Measurements from ENCODE around the gene ROR1. TPM values are rescaled to one million over a fixed set of nuclear protein-coding genes. Genes with fewer than 3 reads are reported as not detected.

Gene ROR1
- total and polyA plus RNA-seq, 2 donors (not counting 1 experiment from before 2014, with no cell fraction given): 0.46 to 16.0 TPM

DNA sequence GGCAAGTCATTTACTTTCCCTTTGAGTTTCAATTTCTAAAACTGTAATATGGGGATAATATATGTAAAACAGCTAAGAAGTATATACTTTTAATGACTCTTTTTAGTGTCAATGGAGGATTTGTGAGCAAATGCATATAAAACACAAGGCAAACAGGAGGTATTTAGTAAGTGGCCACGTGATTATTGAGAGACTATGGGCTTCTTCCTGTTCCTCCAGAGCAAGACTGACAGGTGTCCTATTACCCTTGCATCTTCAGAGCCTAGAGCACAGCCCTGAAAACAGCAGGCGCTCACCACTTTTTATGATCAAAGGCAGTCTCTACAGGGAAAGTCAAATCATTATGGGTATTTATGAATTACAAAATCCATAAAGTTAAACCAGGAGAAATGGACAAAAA is 941 bp upstream of the ROR1 start:
- Histone ChIP-seq H3K9ac (ENCODE audit: low read length) (no peak overlapping the region), H3K79me2 (ENCODE audit: control insufficient read depth, insufficient read depth, low read length) (no peaks in the 10 kb centered on the region), H3K4me2 (replicated peaks; ENCODE audit: low read depth, low read length, poor library complexity, severe bottlenecking) (no peak overlapping the region), H3K4me1 (ENCODE audit: control insufficient read depth in 2 of 2, insufficient read depth in 2 of 2, low read length in 2 of 2) (peaks cover 12 to 21% of the 10 kb centered on the region in 2 donors), H3K4me3 (ENCODE audit: control extremely low read depth in 1 of 5, extremely low read depth in 1 of 5, insufficient read depth in 1 of 5, low read depth in 2 of 5, low read length in 4 of 5) (no peak overlapping the region), H4K20me1 (ENCODE audit: control insufficient read depth, insufficient read depth, low read length, poor library complexity, severe bottlenecking) (no peaks in the 10 kb centered on the region), H2AFZ (ENCODE audit: insufficient read depth, low read depth, low read length, poor library complexity, severe bottlenecking) (no peak overlapping the region), H3K27ac (ENCODE audit: low read length in 2 of 2) (no peak overlapping the region), H3K36me3 (replicated peaks in 1 of 2; ENCODE audit: control extremely low read depth in 1 of 2, control insufficient read depth in 1 of 2, extremely low read depth in 1 of 2, insufficient read depth in 2 of 2, low read length in 1 of 2) (no peaks in the 10 kb centered on the region), H3K9me3 (ENCODE audit: control extremely low read depth in 1 of 3, control insufficient read depth in 2 of 3, insufficient read depth in 1 of 3, low read length in 2 of 3) (no peaks in the 10 kb centered on the region), H3K27me3 (replicated peaks in 1 of 4; ENCODE audit: control extremely low read depth in 1 of 4, control insufficient read depth in 3 of 4, insufficient read depth in 4 of 4, low read length in 3 of 4) (peaks cover 0 to 31% (median 25%) of the 10 kb centered on the region in 4 experiments)
- no peaks in the 10 kb centered on the region for H3K9me3 Mint-ChIP-seq (ENCODE audit: insufficient read depth)
- TF ChIP-seq, protein P1, sequence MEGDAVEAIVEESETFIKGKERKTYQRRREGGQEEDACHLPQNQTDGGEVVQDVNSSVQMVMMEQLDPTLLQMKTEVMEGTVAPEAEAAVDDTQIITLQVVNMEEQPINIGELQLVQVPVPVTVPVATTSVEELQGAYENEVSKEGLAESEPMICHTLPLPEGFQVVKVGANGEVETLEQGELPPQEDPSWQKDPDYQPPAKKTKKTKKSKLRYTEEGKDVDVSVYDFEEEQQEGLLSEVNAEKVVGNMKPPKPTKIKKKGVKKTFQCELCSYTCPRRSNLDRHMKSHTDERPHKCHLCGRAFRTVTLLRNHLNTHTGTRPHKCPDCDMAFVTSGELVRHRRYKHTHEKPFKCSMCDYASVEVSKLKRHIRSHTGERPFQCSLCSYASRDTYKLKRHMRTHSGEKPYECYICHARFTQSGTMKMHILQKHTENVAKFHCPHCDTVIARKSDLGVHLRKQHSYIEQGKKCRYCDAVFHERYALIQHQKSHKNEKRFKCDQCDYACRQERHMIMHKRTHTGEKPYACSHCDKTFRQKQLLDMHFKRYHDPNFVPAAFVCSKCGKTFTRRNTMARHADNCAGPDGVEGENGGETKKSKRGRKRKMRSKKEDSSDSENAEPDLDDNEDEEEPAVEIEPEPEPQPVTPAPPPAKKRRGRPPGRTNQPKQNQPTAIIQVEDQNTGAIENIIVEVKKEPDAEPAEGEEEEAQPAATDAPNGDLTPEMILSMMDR (IDR thresholded peaks at IDR 0.05): no peak
- TF ChIP-seq EZH2 (IDR thresholded peaks at IDR 0.05; ENCODE audit: borderline replicate concordance, insufficient read depth, low read depth, low read length, poor library complexity, severe bottlenecking): no peak
- POLR2A ChIA-PET: no interaction called here
- no peak overlapping the region for H3K27ac Mint-ChIP-seq
- CTCF ChIA-PET: interaction anchor here (0.8 to 2.8 kb wide), 11 partner anchors 21 to 364 kb away, joined by 3 to 40 read pairs (median 6); no protein-coding TSS in a partner anchor
- peak overlapping the region; percentile 86 for H3K4me3 Mint-ChIP-seq
- H3K27me3 Mint-ChIP-seq: peaks cover 56% of the 10 kb centered on the region
- H3K4me1 Mint-ChIP-seq: peaks cover 20% of the 10 kb centered on the region
- DNase-seq (no peak), ATAC-seq (ENCODE audit: low read depth) (no peak)
- no CpG with 5 or more reads among the region's 2 CpGs for WGBS (ENCODE audit: insufficient coverage)
- intact Hi-C loops (cut with micrococcal nuclease): loop anchor here (1.0 to 5.0 kb wide), 3 partner anchors 80 to 142 kb away; no protein-coding TSS in a partner anchor

DNA sequence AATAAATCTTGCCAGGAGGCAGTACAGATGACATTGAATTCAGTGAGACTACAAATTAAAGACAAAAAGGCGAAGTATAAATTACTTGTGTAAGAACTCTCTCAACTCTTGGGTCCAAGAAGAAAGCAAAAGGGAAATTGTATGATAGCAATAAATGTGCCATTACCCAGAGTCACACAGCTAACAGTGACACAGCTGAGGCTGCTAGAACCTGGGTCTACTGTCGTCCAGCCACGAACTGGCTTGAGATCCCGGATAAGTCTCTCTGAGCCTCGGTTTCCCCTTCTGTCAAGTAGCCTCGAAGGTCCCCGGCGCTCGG is 362 bp upstream of the ROR1 start:
- peaks cover 0 to 31% (median 25%) of the 10 kb centered on the region in 4 experiments for H3K27me3 ChIP-seq (replicated peaks in 1 of 4; ENCODE audit: control extremely low read depth in 1 of 4, control insufficient read depth in 3 of 4, insufficient read depth in 4 of 4, low read length in 3 of 4)
- H3K4me2 ChIP-seq (replicated peaks; ENCODE audit: low read depth, low read length, poor library complexity, severe bottlenecking): peak overlapping the region; percentile 95
- H3K4me3 Mint-ChIP-seq: peak overlapping the region; percentile 86
- H3K27ac Mint-ChIP-seq: no peak overlapping the region
- no peaks in the 10 kb centered on the region for H3K79me2 ChIP-seq (ENCODE audit: control insufficient read depth, insufficient read depth, low read length)
- peak overlapping the region; percentile 79 for H2AFZ ChIP-seq (ENCODE audit: insufficient read depth, low read depth, low read length, poor library complexity, severe bottlenecking)
- peaks cover 20% of the 10 kb centered on the region for H3K4me1 Mint-ChIP-seq
- intact Hi-C loops (cut with micrococcal nuclease): loop anchor here (1.0 to 5.0 kb wide), 2 partner anchors 119 to 142 kb away; no protein-coding TSS in a partner anchor
- H4K20me1 ChIP-seq (ENCODE audit: control insufficient read depth, insufficient read depth, low read length, poor library complexity, severe bottlenecking): no peaks in the 10 kb centered on the region
- H3K9me3 Mint-ChIP-seq (ENCODE audit: insufficient read depth): no peaks in the 10 kb centered on the region
- CTCF ChIA-PET: interaction anchor here (0.5 to 2.8 kb wide), 15 partner anchors 17 to 363 kb away, joined by 3 to 40 read pairs (median 5); no protein-coding TSS in a partner anchor
- DNase-seq: no peak
- peaks cover 56% of the 10 kb centered on the region for H3K27me3 Mint-ChIP-seq
- no peaks in the 10 kb centered on the region for H3K9me3 ChIP-seq (ENCODE audit: control extremely low read depth in 1 of 3, control insufficient read depth in 2 of 3, insufficient read depth in 1 of 3, low read length in 2 of 3)
- peaks cover 12 to 21% of the 10 kb centered on the region in 2 donors for H3K4me1 ChIP-seq (ENCODE audit: control insufficient read depth in 2 of 2, insufficient read depth in 2 of 2, low read length in 2 of 2)
- POLR2A ChIA-PET: interaction anchor here (0.7 kb wide), 2 partner anchors 134 to 289 kb away, joined by 4 to 7 read pairs; no protein-coding TSS in a partner anchor
- no peak overlapping the region for H3K27ac ChIP-seq (ENCODE audit: low read length in 2 of 2)
- H3K36me3 ChIP-seq (replicated peaks in 1 of 2; ENCODE audit: control extremely low read depth in 1 of 2, control insufficient read depth in 1 of 2, extremely low read depth in 1 of 2, insufficient read depth in 2 of 2, low read length in 1 of 2): no peaks in the 10 kb centered on the region
- peak overlapping the region; percentile 66 for H3K9ac ChIP-seq (ENCODE audit: low read length)
- ATAC-seq (ENCODE audit: low read depth): peak; percentile 42
- 0% methylated on average over 7 of the region's 9 CpGs for WGBS (ENCODE audit: insufficient coverage)
- H3K4me3 ChIP-seq (ENCODE audit: control extremely low read depth in 1 of 5, extremely low read depth in 1 of 5, insufficient read depth in 1 of 5, low read depth in 2 of 5, low read length in 4 of 5): peak overlapping the region in 4 of 5 experiments; percentile 42 to 72 (median 57)
- TF ChIP-seq EZH2 (IDR thresholded peaks at IDR 0.05; ENCODE audit: borderline replicate concordance, insufficient read depth, low read depth, low read length, poor library complexity, severe bottlenecking): no peak
- TF ChIP-seq, protein P1 (IDR thresholded peaks at IDR 0.05): no peak
